HCT116 (cell line): Measurements from ENCODE around the gene SLC9A6. TPM values are rescaled to one million over a fixed set of nuclear protein-coding genes. Genes with fewer than 3 reads are reported as not detected.

Source experiments
- ATAC-seq: fragments of 200-7000 bp; cut with Tn5 transposase; 2 replicates; pipeline ENCODE4 v1.9.1; 2020; ENCODE audit warnings: mild to moderate bottlenecking, moderate library complexity
- BruUV-seq: library from RNA; stranded (reverse); fragments of 400-500 nt; replicated peaks from 2 replicates; lab custom pipeline; 2021; lab: Mats Ljungman, UMichigan
- CTCF ChIA-PET: fragments of 300-600 bp; sonication (Branson Sonifier 250); formaldehyde crosslinking; loops from one replicate; lab custom pipeline; 2021; ENCODE audit warnings: antibody characterized with exemption; lab: Charles Lee
- POLR2A ChIA-PET: fragments of 300-600, 350-600 bp; sonication (Branson Sonifier 250); formaldehyde crosslinking; loops from one replicate; lab custom pipeline; 2021; ENCODE audit warnings: antibody characterized with exemption; lab: Charles Lee
- RAD21 ChIA-PET, 2 experiments: fragments of 300-600 bp; sonication (Branson Sonifier 250); formaldehyde crosslinking; loops; one replicate each; lab custom pipeline; 2023; ENCODE audit warnings: low total read pairs in 2 of 2; ENCODE audit not compliant: uncharacterized antibody in 2 of 2, unreplicated experiment in 2 of 2, low non-redundant PET in 1 of 2; lab: Charles Lee
- DNase-seq: peaks from one replicate; pipeline ENCODE4 v3.0.0-alpha.2; 2010; ENCODE audit warnings: low read depth, low spot score
- H2AFZ ChIP-seq: fragments of 200-600 bp; shearing (Covaris generic), sonication (generic); 2 replicates; pipeline ENCODE4 v1.6.1; 2017; ENCODE audit warnings: low read depth, mixed run types, mixed read lengths, antibody characterized with exemption, low read length; ENCODE audit not compliant: poor library complexity, severe bottlenecking
- H3K27ac ChIP-seq: 2 replicates; pipeline ENCODE4 v1.5.1; 2012; ENCODE audit warnings: low read depth, low read length
- H3K27me3 ChIP-seq: fragments of 200-600 bp; sonication (generic); 2 replicates; pipeline ENCODE4 v1.6.1; 2016; ENCODE audit warnings: mixed run types, low read length, mixed read lengths; ENCODE audit not compliant: insufficient read depth
- H3K36me3 ChIP-seq, 2 experiments: fragments of 200-500 bp in 1 of 2; fragments of 200-600 bp in 1 of 2; sonication (Bioruptor generic) in 1 of 2; sonication (generic) in 1 of 2; 2 replicates each; pipeline versions ENCODE4 v1.5.1 to v1.6.1; 2014 to 2016; ENCODE audit warnings: low read length in 2 of 2, inconsistent platforms in 1 of 2, mixed read lengths in 1 of 2, mixed run types in 1 of 2; ENCODE audit not compliant: insufficient read depth in 2 of 2, control insufficient read depth in 1 of 2
- H3K4me1 ChIP-seq, 2 experiments: fragments of 200-600 bp in 1 of 2; sonication (generic) in 1 of 2; 2 replicates each; pipeline versions ENCODE4 v1.5.1 to v1.6.1; 2012 to 2017; ENCODE audit warnings: low read length in 2 of 2, inconsistent platforms in 1 of 2, mild to moderate bottlenecking in 1 of 2, mixed read lengths in 1 of 2, mixed run types in 1 of 2, moderate library complexity in 1 of 2; ENCODE audit not compliant: insufficient read depth in 2 of 2, control insufficient read depth in 1 of 2
- H3K4me2 ChIP-seq: fragments of 200-600 bp; sonication (generic); 2 replicates; pipeline ENCODE4 v1.6.1; 2017; ENCODE audit warnings: mixed run types, low read length, mixed read lengths
- H3K4me3 ChIP-seq, 2 experiments: fragments of 200-600 bp in 1 of 2; sonication (generic) in 1 of 2; replicated peaks in 1 of 2; 2 replicates each; pipeline ENCODE4 v1.5.1; 2011 to 2016; ENCODE audit warnings: low read length in 2 of 2, control low read depth in 1 of 2, low read depth in 1 of 2, mild to moderate bottlenecking in 1 of 2, mixed read lengths in 1 of 2, mixed run types in 1 of 2
- H3K79me2 ChIP-seq: fragments of 200-600 bp; sonication (generic); 2 replicates; pipeline ENCODE4 v1.6.1; 2017; ENCODE audit warnings: mild to moderate bottlenecking, mixed run types, low read length, moderate library complexity, mixed read lengths; ENCODE audit not compliant: insufficient read depth
- H3K9ac ChIP-seq: fragments of 200-600 bp; sonication (generic); 2 replicates; pipeline ENCODE4 v1.6.1; 2016; ENCODE audit warnings: low read length, mixed read lengths
- H3K9me2 ChIP-seq: fragments of 200-600 bp; sonication (generic), shearing (Covaris generic); 2 replicates; pipeline ENCODE4 v1.6.1; 2017; ENCODE audit warnings: mixed run types, mild to moderate bottlenecking, moderate library complexity; ENCODE audit not compliant: insufficient read depth
- H3K9me3 ChIP-seq, 2 experiments: fragments of 200-500 bp in 1 of 2; fragments of 200-600 bp in 1 of 2; sonication (Bioruptor generic) in 1 of 2; sonication (generic) in 1 of 2; 2 replicates each; pipeline ENCODE4 v1.6.1; 2014 to 2017; ENCODE audit warnings: low read length in 2 of 2, mixed read lengths in 2 of 2, inconsistent platforms in 1 of 2, low read depth in 1 of 2, mild to moderate bottlenecking in 1 of 2, mixed run types in 1 of 2, moderate library complexity in 1 of 2; ENCODE audit not compliant: control insufficient read depth in 1 of 2, insufficient read depth in 1 of 2
- H4K20me1 ChIP-seq: fragments of 200-600 bp; sonication (generic), shearing (Covaris generic); 2 replicates; pipeline ENCODE4 v1.6.1; 2017; ENCODE audit warnings: mixed run types, mild to moderate bottlenecking, moderate library complexity; ENCODE audit not compliant: insufficient read depth
- CBX3 ChIP-seq: IDR thresholded peaks from 2 replicates; pipeline ENCODE4 v1.6.1; 2012; ENCODE audit warnings: low read depth
- CEBPB ChIP-seq: IDR thresholded peaks from 2 replicates; pipeline ENCODE4 v1.6.1; 2012; ENCODE audit warnings: low read depth
- CTCF ChIP-seq, 3 experiments: fragments of 200-600 bp in 1 of 3; sonication (generic) in 1 of 3; IDR thresholded peaks in 2 of 3; conservative IDR thresholded peaks in 1 of 3; 2 replicates each; pipeline ENCODE4 v1.5.1; 2012 to 2017; ENCODE audit warnings: low read depth in 2 of 3, low read length in 2 of 3, antibody characterized with exemption in 1 of 3, borderline replicate concordance in 1 of 3, control low read depth in 1 of 3, mild to moderate bottlenecking in 1 of 3, mixed read lengths in 1 of 3, mixed run types in 1 of 3, moderate library complexity in 1 of 3; ENCODE audit not compliant: insufficient read depth in 1 of 3
- EGR1 ChIP-seq: IDR thresholded peaks from 2 replicates; pipeline ENCODE4 v1.6.1; 2012; ENCODE audit warnings: low read depth
- EZH2 ChIP-seq: fragments of 200-600 bp; sonication (generic); IDR thresholded peaks from 2 replicates; pipeline ENCODE4 v1.6.1; 2017; ENCODE audit warnings: antibody characterized with exemption, mixed run types
- EZH2phosphoT487 ChIP-seq: fragments of 200-600 bp; IDR thresholded peaks from 2 replicates; pipeline ENCODE4 v1.6.1; 2018; ENCODE audit warnings: antibody characterized with exemption, borderline replicate concordance
- POLR2AphosphoS5 ChIP-seq: IDR thresholded peaks from 2 replicates; pipeline ENCODE4 v1.6.1; 2011; ENCODE audit warnings: mild to moderate bottlenecking, low read depth, low read length, moderate library complexity
- RAD21 ChIP-seq: IDR thresholded peaks from 2 replicates; pipeline ENCODE4 v1.6.1; 2012; ENCODE audit warnings: low read depth, mild to moderate bottlenecking
- SIN3A ChIP-seq: IDR thresholded peaks from 2 replicates; pipeline ENCODE4 v1.6.1; 2012; ENCODE audit warnings: low read depth
- SP1 ChIP-seq: IDR thresholded peaks from 2 replicates; pipeline ENCODE4 v1.6.1; 2012; ENCODE audit warnings: low read depth
- SRF ChIP-seq: IDR thresholded peaks from 2 replicates; pipeline ENCODE4 v1.6.1; 2012; ENCODE audit warnings: low read depth
- ZNF274 ChIP-seq: fragments of 200-500 bp; sonication (Bioruptor generic); IDR thresholded peaks from 2 replicates; pipeline ENCODE4 v1.6.1; 2014; ENCODE audit warnings: mild to moderate bottlenecking, low read depth, low read length, inconsistent platforms
- intact Hi-C: fragments of 100-400 bp; cut with micrococcal nuclease; formaldehyde crosslinking; loops from 2 replicates; pipeline ENCODE4 v1.10.0; 2022
- total RNA-seq: library from RNA; stranded (reverse); gene quantifications from one replicate; pipeline ENCODE4 v1.2.1, GENCODE V29; 2021; ENCODE audit not compliant: unreplicated experiment
- TF ChIP-seq, protein P1 (sequence below): IDR thresholded peaks from 2 replicates; pipeline ENCODE4 v1.6.1; 2012; ENCODE audit warnings: low read depth
- TF ChIP-seq, protein P2 (sequence below): IDR thresholded peaks from 2 replicates; pipeline ENCODE4 v1.6.1; 2012
- TF ChIP-seq, protein P3 (sequence below): IDR thresholded peaks from 2 replicates; pipeline ENCODE4 v1.6.1; 2012

Gene SLC9A6
- total RNA-seq, 1 experiment from 2014 or later, result 10.8 TPM

DNA sequence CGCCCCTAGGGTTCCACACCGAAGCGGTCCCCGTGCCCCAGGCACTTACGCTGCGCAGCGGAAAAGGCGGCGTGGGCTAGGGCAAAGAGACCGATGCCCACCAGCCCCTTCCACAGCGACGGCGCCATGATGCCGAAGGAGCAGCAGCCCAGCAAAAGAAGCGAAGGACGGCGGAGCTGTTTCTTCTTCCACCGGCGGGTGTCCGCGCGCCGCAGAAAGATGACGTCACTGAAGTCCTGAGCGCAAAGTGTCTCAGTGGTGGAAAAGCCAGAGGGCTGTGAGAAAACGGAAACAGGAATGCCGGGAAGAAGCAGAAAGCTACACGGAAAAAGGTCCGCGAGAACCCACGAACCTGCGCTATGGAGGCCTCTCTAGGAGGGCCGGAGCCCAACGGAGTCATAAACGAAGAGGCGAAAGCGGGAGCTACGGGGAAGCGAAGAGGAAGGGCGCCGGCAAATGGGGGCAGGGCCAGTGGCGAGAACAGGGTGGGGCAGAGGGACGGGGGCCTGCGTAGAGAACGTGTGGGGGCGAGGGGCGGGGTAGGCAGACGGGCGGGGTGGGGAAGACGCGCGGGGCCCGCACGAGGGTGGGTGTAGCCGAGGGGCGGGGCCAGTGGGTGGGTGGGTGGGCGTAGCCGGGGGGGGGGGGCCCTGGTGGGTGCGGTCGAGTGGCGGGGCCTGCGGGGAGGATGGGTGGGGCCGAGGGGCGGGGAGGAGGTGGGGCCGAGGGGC lies 11.5 kb upstream of the SLC9A6 start, which contains the start of gene MMGT1 (continued):
- TF ChIP-seq EGR1 (peak; percentile 40; the same call in 1 of the 2 replicates), CEBPB (no peak), SP1 (peak; percentile 58), EZH2 (no peak), CBX3 (no peak)

DNA sequence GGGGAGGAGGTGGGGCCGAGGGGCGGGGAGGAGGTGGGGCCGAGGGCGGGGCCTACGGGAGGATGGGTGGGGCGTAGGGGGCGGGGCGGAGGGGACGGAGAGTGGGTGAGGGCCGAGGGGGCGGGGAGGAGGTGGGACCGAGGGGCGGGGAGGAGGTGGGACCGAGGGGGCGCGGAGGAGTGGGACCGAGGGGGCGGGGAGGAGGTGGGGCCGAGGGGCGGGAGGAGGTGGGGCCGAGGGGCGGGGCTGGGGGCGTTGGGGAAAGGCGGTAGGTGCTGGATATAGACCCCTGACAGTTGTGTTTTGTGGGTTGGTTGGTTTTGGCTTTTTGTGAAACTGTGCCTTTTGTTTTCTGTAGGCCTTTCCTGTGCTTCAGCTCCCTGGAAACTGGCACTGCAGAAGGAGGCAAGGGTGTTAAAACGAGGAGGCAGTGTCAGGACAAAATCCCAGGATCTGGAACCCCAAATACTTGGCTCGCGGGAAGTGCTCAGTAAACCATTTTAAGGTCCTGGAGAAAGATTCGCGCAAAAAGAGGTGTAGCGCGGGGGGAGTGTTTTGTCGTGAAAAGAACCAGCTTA lies 10.9 kb upstream of the SLC9A6 start:
- Histone ChIP-seq H3K27ac (no peak overlapping the region), H3K27me3 (no peaks in the 10 kb centered on the region), H4K20me1 (no peaks in the 10 kb centered on the region), H2AFZ (no peak overlapping the region), H3K4me1 (peaks cover 6 to 8% of the 10 kb centered on the region in 2 experiments; a peak in 3 of 4 replicates), H3K79me2 (peaks cover 27% of the 10 kb centered on the region), H3K4me2 (peak overlapping the region; percentile 33; the same call in 1 of the 2 replicates), H3K9me3 (no peaks in the 10 kb centered on the region), H3K9me2 (no peaks in the 10 kb centered on the region), H3K4me3 (0 out of 4 replicates have a peak overlapping the region, but pooled peaks of 1 of the 2 experiments have one; percentile 13), H3K9ac (no peak overlapping the region), H3K36me3 (no peaks in the 10 kb centered on the region)
- RAD21 ChIA-PET, result no interaction called here
- intact Hi-C loops, result no loop called here
- TF ChIP-seq, protein P1, sequence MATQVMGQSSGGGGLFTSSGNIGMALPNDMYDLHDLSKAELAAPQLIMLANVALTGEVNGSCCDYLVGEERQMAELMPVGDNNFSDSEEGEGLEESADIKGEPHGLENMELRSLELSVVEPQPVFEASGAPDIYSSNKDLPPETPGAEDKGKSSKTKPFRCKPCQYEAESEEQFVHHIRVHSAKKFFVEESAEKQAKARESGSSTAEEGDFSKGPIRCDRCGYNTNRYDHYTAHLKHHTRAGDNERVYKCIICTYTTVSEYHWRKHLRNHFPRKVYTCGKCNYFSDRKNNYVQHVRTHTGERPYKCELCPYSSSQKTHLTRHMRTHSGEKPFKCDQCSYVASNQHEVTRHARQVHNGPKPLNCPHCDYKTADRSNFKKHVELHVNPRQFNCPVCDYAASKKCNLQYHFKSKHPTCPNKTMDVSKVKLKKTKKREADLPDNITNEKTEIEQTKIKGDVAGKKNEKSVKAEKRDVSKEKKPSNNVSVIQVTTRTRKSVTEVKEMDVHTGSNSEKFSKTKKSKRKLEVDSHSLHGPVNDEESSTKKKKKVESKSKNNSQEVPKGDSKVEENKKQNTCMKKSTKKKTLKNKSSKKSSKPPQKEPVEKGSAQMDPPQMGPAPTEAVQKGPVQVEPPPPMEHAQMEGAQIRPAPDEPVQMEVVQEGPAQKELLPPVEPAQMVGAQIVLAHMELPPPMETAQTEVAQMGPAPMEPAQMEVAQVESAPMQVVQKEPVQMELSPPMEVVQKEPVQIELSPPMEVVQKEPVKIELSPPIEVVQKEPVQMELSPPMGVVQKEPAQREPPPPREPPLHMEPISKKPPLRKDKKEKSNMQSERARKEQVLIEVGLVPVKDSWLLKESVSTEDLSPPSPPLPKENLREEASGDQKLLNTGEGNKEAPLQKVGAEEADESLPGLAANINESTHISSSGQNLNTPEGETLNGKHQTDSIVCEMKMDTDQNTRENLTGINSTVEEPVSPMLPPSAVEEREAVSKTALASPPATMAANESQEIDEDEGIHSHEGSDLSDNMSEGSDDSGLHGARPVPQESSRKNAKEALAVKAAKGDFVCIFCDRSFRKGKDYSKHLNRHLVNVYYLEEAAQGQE, result no peak
- TF ChIP-seq EZH2 (no peak), SRF (no peak), RAD21 (no peak), SP1 (no peak), EGR1 (no peak), EZH2phosphoT487 (no peak), SIN3A (no peak), POLR2AphosphoS5 (no peak), ZNF274 (no peak), CTCF (IDR thresholded peaks at IDR 0.05 in 2 of 3, conservative IDR thresholded peaks at IDR 0.05 in 1 of 3; ENCODE audit: borderline replicate concordance in 1 of 3, insufficient read depth in 1 of 3, low read depth in 2 of 3, low read length in 2 of 3) (no peak)
- TF ChIP-seq, protein P2, sequence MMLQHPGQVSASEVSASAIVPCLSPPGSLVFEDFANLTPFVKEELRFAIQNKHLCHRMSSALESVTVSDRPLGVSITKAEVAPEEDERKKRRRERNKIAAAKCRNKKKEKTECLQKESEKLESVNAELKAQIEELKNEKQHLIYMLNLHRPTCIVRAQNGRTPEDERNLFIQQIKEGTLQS, result no peak
- TF ChIP-seq, protein P3, sequence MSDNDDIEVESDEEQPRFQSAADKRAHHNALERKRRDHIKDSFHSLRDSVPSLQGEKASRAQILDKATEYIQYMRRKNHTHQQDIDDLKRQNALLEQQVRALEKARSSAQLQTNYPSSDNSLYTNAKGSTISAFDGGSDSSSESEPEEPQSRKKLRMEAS, result no peak
- CTCF ChIA-PET, result no interaction called here
- DNase-seq, result peak; percentile 36
- peak; percentile 23; the same call in 1 of the 2 replicates for ATAC-seq
- no TSS peak for BruUV-seq
- POLR2A ChIA-PET, result no interaction called here
